H1 (cell line): ENCODE results near the gene OR10V1. TPM values are rescaled to one million over a fixed set of nuclear protein-coding genes. Genes with fewer than 3 reads are reported as not detected.
A peak's percentile ranks its signal among the peaks of the same experiment; 100 is the strongest.

ENCODE experiments used
- ASH2L ChIP-seq: fragments of 200-600, 300-600 bp; sonication (generic); IDR thresholded peaks from one replicate; pipeline ENCODE4 v1.7.1; 2017; ENCODE audit warnings: low read length
- BRCA1 ChIP-seq: IDR thresholded peaks from 2 replicates; pipeline ENCODE4 v1.6.1; 2012; ENCODE audit warnings: low read depth, low read length, improper control_type of control experiment
- CBX8 ChIP-seq: fragments of 300-800, 300-1000 bp; sonication (generic); IDR thresholded peaks from 2 replicates; pipeline ENCODE4 v1.7.1; 2016; ENCODE audit warnings: low read depth, low read length, borderline replicate concordance
- CEBPB ChIP-seq: IDR thresholded peaks from 2 replicates; pipeline ENCODE4 v1.6.1; 2012; ENCODE audit warnings: low read depth, low read length
- FOSL1 ChIP-seq: IDR thresholded peaks from 2 replicates; pipeline ENCODE4 v1.6.1; 2011; ENCODE audit warnings: mild to moderate bottlenecking, low read depth, low read length, moderate library complexity; ENCODE audit not compliant: insufficient read depth
- GABPA ChIP-seq: IDR thresholded peaks from 2 replicates; pipeline ENCODE4 v1.6.1; 2011; ENCODE audit warnings: mild to moderate bottlenecking, low read length, moderate library complexity, borderline replicate concordance; ENCODE audit not compliant: insufficient read depth
- GTF2F1 ChIP-seq: IDR thresholded peaks from 2 replicates; pipeline ENCODE4 v1.6.1; 2012; ENCODE audit warnings: low read depth, low read length, improper control_type of control experiment, borderline replicate concordance
- HDAC2 ChIP-seq, 2 experiments: fragments of 300-600 bp in 1 of 2; sonication (generic) in 1 of 2; IDR thresholded peaks; 2 replicates each; pipeline ENCODE4 v1.6.1; 2011 to 2012; ENCODE audit warnings: low read depth in 2 of 2, low read length in 2 of 2, mild to moderate bottlenecking in 2 of 2, moderate library complexity in 2 of 2, borderline replicate concordance in 1 of 2, inconsistent platforms in 1 of 2
- HDAC6 ChIP-seq: IDR thresholded peaks from one replicate; pipeline ENCODE4 v1.7.1; 2012; ENCODE audit warnings: low read depth, mild to moderate bottlenecking, inconsistent platforms, low read length, moderate library complexity
- JUN ChIP-seq: IDR thresholded peaks from 2 replicates; pipeline ENCODE4 v1.6.1; 2011; ENCODE audit warnings: low read depth, mild to moderate bottlenecking, improper control_type of control experiment, low read length
- KDM1A ChIP-seq: fragments of 200-600, 300-600 bp; sonication (generic); IDR thresholded peaks from 2 replicates; pipeline ENCODE4 v1.7.1; 2016; ENCODE audit warnings: mild to moderate bottlenecking, low read length, borderline replicate concordance
- KDM4A ChIP-seq: IDR thresholded peaks from one replicate; pipeline ENCODE4 v1.7.1; 2012; ENCODE audit warnings: low read depth, mild to moderate bottlenecking, moderate library complexity, low read length, inconsistent platforms; ENCODE audit not compliant: severe bottlenecking
- KDM5A ChIP-seq: fragments of 200-600 bp; IDR thresholded peaks from 2 replicates; pipeline ENCODE4 v1.7.1; 2012; ENCODE audit warnings: mild to moderate bottlenecking, low read length, inconsistent platforms, mixed read lengths
- NANOG ChIP-seq: IDR thresholded peaks from 2 replicates; pipeline ENCODE4 v1.6.1; 2011; ENCODE audit warnings: low read length, low read depth, mild to moderate bottlenecking, inconsistent platforms; ENCODE audit not compliant: insufficient read depth, poor library complexity, severe bottlenecking
- POLR2A ChIP-seq, 2 experiments: IDR thresholded peaks; 1 replicate in 1 of 2; 2 replicates in 1 of 2; pipeline ENCODE4 v1.6.1; 2011; ENCODE audit warnings: low read depth in 2 of 2, low read length in 2 of 2, mild to moderate bottlenecking in 2 of 2; ENCODE audit errors: control extremely low read depth in 1 of 2
- RFX5 ChIP-seq: IDR thresholded peaks from 2 replicates; pipeline ENCODE4 v1.6.1; 2011; ENCODE audit warnings: low read depth, low read length, improper control_type of control experiment, borderline replicate concordance
- SIRT6 ChIP-seq: IDR thresholded peaks from one replicate; pipeline ENCODE4 v1.7.1; 2012; ENCODE audit warnings: low read length, inconsistent platforms
- SRF ChIP-seq: IDR thresholded peaks from 2 replicates; pipeline ENCODE4 v1.6.1; 2011; ENCODE audit warnings: mild to moderate bottlenecking, low read depth, low read length, moderate library complexity
- TCF12 ChIP-seq: IDR thresholded peaks from 2 replicates; pipeline ENCODE4 v1.6.1; 2011; ENCODE audit warnings: low read depth, mild to moderate bottlenecking, low read length
- ZNF274 ChIP-seq: IDR thresholded peaks from 2 replicates; pipeline ENCODE4 v1.7.0; 2012; ENCODE audit warnings: low read length, borderline replicate concordance; ENCODE audit errors: extremely low read depth
- polyA plus RNA-seq, 7 experiments: library from polyadenylated mRNA; depleted of rRNA in 3 of 7; stranded (reverse) in 5 of 7; unstranded in 2 of 7; fragments of >200 nt in 5 of 7; fragments of 200-250 nt in 2 of 7; gene quantifications; 1 replicate in 5 of 7; 2 replicates in 1 of 7; 4 replicates in 1 of 7; pipeline versions ENCODE4 v1.2.1 to v1.2.3, GENCODE V29; 2011 to 2013; ENCODE audit warnings: missing spikeins in 2 of 7, mixed read lengths in 2 of 7
- total RNA-seq: library from RNA; stranded (reverse); fragmentation: NEBNext Ultra II Directional; extraction: Animal tissue kit (Norgen Biotek cat#: 25700); gene quantifications from 2 replicates; pipeline ENCODE4 v1.2.1, GENCODE V29; 2021
- TF ChIP-seq, protein P1 (sequence below): IDR thresholded peaks from 2 replicates; pipeline ENCODE4 v1.6.1; 2012; ENCODE audit warnings: low read length, inconsistent platforms
- TF ChIP-seq, protein P2 (sequence below): IDR thresholded peaks from 2 replicates; pipeline ENCODE4 v1.6.1; 2011; ENCODE audit warnings: low read length, improper control_type of control experiment

Gene OR10V1
- total and polyA plus RNA-seq, 2 of the 8 experiments (the other 6 are each of a cell fraction or from before 2014, with no cell fraction given) = not detected

DNA sequence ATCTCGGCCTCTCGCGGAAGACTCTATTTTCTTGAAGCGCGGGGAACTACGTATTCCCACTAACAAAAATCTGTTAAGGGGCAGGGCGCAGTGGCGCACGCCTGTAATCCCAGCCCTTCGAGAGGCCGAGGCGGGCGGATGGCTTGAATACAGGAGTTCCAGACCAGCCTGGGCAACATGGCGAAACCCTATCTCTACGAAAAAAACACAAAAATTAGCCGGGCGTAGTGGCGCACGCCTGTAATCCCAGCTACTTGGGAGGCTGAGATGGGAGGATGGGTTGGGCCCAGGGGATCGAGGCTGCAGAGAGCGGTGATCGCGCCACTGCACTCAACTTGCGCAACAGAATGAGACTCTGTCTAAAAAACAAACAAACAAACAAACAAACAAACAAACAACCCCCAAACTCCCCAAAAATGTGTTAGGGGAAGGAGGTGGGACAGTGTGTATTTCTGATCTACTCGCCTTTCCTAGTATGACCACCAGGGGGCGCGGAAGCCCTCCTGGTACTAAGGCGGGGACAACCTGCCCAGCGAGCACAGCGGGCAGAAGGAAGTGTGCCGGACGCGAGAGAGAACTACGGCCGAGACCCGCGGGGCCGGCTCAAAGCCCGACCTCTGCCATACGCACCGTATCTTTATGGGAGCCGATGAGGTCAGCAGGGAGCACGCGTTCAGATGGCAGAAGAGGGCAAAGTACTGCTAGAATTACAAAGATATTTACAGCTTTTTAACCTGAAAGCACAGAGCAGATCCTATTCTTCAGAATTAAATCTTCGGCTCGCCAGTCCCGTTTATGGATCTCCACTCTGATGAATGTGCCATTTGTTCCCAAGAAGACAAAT is 40.2 kb upstream of the OR10V1 start (continued):
- TF ChIP-seq NANOG = no peak
- TF ChIP-seq CEBPB = no peak
- TF ChIP-seq SRF = no peak
- no peak for TF ChIP-seq KDM1A
- no peak for TF ChIP-seq ZNF274
- TF ChIP-seq FOSL1 = no peak
- TF ChIP-seq POLR2A (IDR thresholded peaks at IDR 0.05; ENCODE audit: control extremely low read depth in 1 of 2, low read depth in 2 of 2, low read length in 2 of 2) = no peak
- TF ChIP-seq, protein P1, sequence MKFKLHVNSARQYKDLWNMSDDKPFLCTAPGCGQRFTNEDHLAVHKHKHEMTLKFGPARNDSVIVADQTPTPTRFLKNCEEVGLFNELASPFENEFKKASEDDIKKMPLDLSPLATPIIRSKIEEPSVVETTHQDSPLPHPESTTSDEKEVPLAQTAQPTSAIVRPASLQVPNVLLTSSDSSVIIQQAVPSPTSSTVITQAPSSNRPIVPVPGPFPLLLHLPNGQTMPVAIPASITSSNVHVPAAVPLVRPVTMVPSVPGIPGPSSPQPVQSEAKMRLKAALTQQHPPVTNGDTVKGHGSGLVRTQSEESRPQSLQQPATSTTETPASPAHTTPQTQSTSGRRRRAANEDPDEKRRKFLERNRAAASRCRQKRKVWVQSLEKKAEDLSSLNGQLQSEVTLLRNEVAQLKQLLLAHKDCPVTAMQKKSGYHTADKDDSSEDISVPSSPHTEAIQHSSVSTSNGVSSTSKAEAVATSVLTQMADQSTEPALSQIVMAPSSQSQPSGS = no peak; the same call in 1 of the 2 replicates
- peak; percentile 8 for TF ChIP-seq KDM4A
- TF ChIP-seq RFX5 = no peak
- TF ChIP-seq TCF12 = 0 out of 2 replicates have a peak, but pooled peaks have one; percentile 26
- no peak for TF ChIP-seq GTF2F1
- no peak for TF ChIP-seq ASH2L
- TF ChIP-seq JUN = no peak
- TF ChIP-seq HDAC6 = no peak
- no peak for TF ChIP-seq SIRT6
- TF ChIP-seq HDAC2 (IDR thresholded peaks at IDR 0.05; ENCODE audit: borderline replicate concordance in 1 of 2, low read depth in 2 of 2, low read length in 2 of 2) = no peak
- TF ChIP-seq, protein P2, sequence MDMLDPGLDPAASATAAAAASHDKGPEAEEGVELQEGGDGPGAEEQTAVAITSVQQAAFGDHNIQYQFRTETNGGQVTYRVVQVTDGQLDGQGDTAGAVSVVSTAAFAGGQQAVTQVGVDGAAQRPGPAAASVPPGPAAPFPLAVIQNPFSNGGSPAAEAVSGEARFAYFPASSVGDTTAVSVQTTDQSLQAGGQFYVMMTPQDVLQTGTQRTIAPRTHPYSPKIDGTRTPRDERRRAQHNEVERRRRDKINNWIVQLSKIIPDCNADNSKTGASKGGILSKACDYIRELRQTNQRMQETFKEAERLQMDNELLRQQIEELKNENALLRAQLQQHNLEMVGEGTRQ = no peak
- TF ChIP-seq CBX8 = no peak
- no peak for TF ChIP-seq BRCA1
- TF ChIP-seq GABPA = no peak; the same call in 1 of the 2 replicates
- no peak for TF ChIP-seq KDM5A
